GM12865 (cell line): ENCODE data around the gene FGD6.

Experiments used
- DNase-seq: peaks from one replicate; pipeline ENCODE4 v3.0.0; 2010; ENCODE audit warnings: low read depth
- H3K4me3 ChIP-seq: 2 replicates; pipeline ENCODE4 v1.5.1; 2011; ENCODE audit warnings: mild to moderate bottlenecking, low read depth, low read length, control low read depth
- TF ChIP-seq, protein P1 (sequence below): IDR thresholded peaks from 2 replicates; pipeline ENCODE4 v1.5.1; 2011; ENCODE audit warnings: low read length, control low read depth, low read depth, inconsistent platforms; ENCODE audit not compliant: insufficient read depth; ENCODE audit errors: missing control alignments

The FGD6 gene

DNA sequence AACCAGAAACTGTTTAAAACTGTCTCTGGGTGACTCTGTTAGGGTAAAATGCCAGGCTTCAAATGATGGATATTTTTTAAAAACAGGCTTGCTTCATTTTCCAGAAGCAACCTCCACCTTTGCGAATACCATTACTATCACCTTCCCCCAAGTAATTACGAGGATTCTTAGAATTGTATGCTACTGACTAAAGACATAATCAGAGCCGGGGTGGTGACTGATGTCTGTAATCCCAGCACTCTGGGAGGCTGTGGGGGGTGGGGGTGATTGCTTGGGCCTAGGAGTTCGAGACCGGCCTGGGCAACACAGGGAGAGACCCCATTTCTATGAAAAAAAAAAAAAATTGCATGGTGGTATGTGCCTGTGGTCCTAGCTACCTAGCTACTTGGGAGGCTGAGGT lies 38.3 kb downstream of the FGD6 start:
- TF ChIP-seq, protein P1, sequence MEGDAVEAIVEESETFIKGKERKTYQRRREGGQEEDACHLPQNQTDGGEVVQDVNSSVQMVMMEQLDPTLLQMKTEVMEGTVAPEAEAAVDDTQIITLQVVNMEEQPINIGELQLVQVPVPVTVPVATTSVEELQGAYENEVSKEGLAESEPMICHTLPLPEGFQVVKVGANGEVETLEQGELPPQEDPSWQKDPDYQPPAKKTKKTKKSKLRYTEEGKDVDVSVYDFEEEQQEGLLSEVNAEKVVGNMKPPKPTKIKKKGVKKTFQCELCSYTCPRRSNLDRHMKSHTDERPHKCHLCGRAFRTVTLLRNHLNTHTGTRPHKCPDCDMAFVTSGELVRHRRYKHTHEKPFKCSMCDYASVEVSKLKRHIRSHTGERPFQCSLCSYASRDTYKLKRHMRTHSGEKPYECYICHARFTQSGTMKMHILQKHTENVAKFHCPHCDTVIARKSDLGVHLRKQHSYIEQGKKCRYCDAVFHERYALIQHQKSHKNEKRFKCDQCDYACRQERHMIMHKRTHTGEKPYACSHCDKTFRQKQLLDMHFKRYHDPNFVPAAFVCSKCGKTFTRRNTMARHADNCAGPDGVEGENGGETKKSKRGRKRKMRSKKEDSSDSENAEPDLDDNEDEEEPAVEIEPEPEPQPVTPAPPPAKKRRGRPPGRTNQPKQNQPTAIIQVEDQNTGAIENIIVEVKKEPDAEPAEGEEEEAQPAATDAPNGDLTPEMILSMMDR = no peak
- no peak overlapping the region for H3K4me3 ChIP-seq
- no peak for DNase-seq

DNA sequence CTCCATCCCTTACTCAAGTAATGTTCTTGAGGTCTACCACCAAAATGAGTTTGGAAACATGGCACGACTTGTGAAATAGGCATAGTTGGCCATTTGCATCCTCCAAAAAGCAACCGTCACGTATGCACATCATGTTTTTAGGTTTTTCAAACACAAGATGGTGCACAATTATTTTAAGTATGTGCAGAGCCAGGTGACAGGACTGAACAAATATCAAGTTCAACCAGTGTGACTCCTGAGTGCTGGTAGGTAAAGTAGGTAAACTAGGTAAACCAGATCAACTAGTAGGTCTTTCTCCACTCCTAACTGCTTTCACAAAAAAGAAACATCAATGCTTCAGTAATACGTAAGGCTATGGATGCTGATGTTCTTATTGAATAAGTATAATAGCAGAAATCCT lies 39.1 kb downstream of the FGD6 start:
- H3K4me3 ChIP-seq = no peak overlapping the region
- TF ChIP-seq, protein P1 = no peak
- DNase-seq = no peak

DNA sequence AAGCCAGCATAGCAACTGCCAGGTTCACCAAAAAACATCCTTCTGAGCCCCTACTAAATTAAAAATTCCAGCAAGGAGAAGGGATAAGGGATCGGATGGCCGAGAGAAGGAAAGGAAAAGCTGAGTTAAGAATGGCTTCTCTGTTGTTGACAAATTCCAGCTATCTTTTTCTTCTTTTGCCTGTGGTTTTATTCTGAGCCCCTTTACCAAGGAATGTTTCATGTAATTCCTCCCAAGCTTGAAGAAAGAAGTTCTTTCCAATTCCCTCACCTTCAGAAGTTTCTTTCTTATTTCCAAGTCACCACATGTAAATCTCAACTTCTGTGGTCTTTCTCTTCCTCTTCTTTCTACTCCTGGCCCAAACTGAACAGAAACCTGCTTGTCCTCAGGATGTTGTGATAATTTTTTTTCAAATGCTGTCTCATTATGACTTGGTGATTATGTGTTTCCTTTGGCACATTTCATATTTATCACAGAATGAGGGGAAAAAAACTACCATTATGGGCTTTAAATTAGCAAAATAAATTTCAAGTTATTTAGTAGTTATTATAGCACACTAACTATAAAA lies 40.0 kb downstream of the FGD6 start:
- no peak overlapping the region for H3K4me3 ChIP-seq
- TF ChIP-seq, protein P1 = no peak
- no peak for DNase-seq

DNA sequence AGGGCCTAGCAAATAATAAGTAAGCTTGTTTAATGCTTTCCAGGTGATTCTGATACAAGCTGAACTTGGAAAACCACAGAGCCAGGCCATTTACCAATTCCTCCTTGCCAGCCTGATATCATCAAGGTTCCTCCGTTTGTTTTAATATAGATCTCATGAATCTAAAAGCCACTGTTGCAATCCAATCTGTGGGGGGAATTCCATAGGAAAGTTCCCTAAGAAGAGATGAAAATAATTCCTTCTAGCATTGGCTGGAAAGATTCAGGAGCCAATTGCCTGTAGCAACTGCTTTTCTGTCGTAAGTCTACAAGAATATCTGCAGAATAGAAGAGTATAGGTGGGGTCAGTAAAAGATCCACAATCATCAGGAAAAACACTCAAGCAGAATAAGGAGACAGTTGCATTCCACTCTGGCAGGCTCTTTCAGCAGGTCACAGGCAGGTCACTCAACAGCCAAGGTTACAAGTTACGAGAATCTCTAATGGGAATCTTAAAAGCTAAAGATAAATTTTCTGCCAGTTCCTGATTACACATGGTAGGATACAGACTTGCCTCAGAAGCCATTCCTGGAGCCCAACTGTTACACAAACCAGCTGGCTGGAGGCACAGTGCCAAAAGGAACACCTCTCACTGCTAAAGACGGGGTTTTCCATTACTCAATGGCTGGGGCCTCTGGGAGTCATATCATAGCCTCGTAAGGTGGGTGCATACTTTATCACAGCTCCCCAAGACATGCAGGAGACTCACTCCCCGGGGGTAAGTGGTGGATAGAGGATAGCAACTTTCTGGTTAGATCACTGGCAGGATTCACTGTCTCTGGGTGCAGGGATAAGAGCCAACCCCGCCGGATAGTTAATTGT lies 43.6 kb downstream of the FGD6 start:
- TF ChIP-seq, protein P1 = no peak
- DNase-seq = no peak
- H3K4me3 ChIP-seq = no peak overlapping the region

DNA sequence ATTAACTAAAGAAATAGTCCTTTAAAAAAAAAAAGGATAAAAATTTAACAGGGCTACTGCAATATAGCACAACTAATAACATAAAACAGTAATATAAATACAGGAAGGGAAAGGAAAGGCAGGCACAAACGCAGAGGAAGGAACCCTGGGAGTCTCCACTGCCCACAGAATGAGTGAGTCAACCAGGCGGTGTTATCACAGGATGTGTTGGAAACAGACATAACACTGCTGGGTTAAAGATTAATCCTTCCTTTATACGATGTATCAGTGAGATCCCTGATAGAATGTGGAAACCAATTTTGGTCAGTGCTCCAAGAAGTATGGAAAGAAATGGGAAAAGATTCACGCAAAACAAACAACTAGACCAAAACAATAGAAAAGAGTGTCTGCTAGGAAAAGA lies 47.9 kb downstream of the FGD6 start:
- TF ChIP-seq, protein P1 = no peak
- DNase-seq = no peak
- H3K4me3 ChIP-seq = no peak overlapping the region

DNA sequence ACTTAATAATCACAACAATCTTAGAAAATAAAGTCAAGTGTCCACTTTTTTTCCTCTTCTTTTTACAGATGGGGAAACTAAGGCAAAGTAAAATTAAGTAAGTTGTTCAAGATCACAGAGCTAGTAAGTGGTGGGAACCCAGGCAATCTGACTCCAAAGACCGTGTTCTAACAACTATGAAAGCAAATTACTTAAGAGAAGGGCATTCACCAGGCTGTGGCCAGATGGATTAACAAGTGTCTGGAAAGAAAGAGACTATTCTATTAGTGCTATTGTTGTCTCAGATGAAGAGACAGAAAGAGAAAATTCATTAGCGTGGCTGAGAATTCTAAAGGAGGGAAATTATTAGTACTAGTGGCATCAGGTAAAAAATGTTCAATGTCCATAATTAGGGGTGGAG lies 48.5 kb downstream of the FGD6 start:
- TF ChIP-seq, protein P1 = no peak
- no peak overlapping the region for H3K4me3 ChIP-seq
- no peak for DNase-seq
